ENCODE measurements around the gene PRPF39.
A peak's percentile ranks its signal among the peaks of the same experiment; 100 is the strongest.
"Not testable (repeated sequence)": the region's sequence is repeated elsewhere in the genome, so short reads cannot be mapped to it uniquely, and the experiment has no call there.

The PRPF39 gene

GRCh38 chr14:45073231-45073879 lies 10.6 kb upstream of the PRPF39 start:
- DNase-seq (ENCODE audit: low read depth) = no peak
- TF ChIP-seq CTCF (IDR thresholded peaks at IDR 0.05; ENCODE audit: control insufficient read depth, insufficient read depth, low read depth, low read length, missing control alignments) = no peak
- no peak overlapping the region for H3K4me3 ChIP-seq (ENCODE audit: control insufficient read depth, low read depth, low read length)

DNA sequence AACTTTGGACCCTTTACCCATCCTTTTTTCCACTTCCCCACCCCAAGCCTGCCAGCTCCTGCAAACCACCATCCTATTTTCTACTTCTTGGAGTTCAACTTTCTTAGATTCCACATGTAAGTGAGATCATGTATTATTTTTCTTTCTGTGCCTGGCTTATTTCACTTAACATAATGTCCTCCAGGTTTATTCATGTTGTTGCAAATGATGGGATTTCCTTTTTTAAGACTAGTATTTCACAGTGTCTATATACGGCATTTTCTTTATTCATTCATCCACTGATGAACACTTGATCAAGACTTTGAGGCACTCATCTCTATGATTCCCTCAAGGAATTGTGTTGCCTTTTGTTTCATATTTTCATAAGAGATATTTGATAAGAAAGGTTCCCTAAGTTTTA lies 5.6 kb upstream of the PRPF39 start:
- no peak for DNase-seq (ENCODE audit: low read depth)
- no peak for TF ChIP-seq CTCF (IDR thresholded peaks at IDR 0.05; ENCODE audit: control insufficient read depth, insufficient read depth, low read depth, low read length, missing control alignments)

GRCh38 chr14:45080416-45080968 lies 3.4 kb upstream of the PRPF39 start:
- H3K4me3 ChIP-seq (ENCODE audit: control insufficient read depth, low read depth, low read length); DNase-seq (ENCODE audit: low read depth): not testable (repeated sequence)

More for the DNA sequence above, 5.6 kb upstream of the PRPF39 start:
- no peak overlapping the region for H3K4me3 ChIP-seq (ENCODE audit: control insufficient read depth, low read depth, low read length)

- H3K4me3 ChIP-seq (ENCODE audit: control insufficient read depth, low read depth, low read length); DNase-seq (ENCODE audit: low read depth): not testable (repeated sequence)
Measured at GRCh38 chr14:45081096-45081495, 2.8 kb upstream of the PRPF39 start.

DNA sequence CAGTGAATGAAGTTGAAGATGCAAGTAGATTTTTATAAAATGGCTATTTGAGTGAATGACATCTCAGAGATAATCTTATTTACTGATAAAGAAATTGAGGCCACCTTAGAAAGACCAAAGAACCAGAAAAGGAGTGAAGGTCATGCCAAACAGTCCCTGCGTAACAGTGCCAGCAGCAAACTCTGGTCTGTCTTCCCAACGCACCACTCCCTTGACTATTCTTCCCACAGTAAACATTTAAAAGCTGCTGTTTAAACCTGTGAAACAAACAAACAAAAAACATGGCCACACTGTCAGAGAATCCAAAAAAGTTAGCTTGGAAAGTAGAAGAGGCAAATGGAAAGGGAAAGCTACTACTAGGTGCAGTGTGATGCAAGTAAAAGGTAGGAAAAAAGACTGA lies 1.5 kb upstream of the PRPF39 start:
- TF ChIP-seq CTCF (IDR thresholded peaks at IDR 0.05; ENCODE audit: control insufficient read depth, insufficient read depth, low read depth, low read length, missing control alignments) = no peak
- H3K4me3 ChIP-seq (ENCODE audit: control insufficient read depth, low read depth, low read length) = no peak overlapping the region
- no peak for DNase-seq (ENCODE audit: low read depth)

- DNase-seq (ENCODE audit: low read depth) = no peak
- no peak for TF ChIP-seq CTCF (IDR thresholded peaks at IDR 0.05; ENCODE audit: control insufficient read depth, insufficient read depth, low read depth, low read length, missing control alignments)
- peak overlapping the region; percentile 54 for H3K4me3 ChIP-seq (ENCODE audit: control insufficient read depth, low read depth, low read length)
Measured at GRCh38 chr14:45083617-45083975, 320 bp upstream of the PRPF39 start.

DNA sequence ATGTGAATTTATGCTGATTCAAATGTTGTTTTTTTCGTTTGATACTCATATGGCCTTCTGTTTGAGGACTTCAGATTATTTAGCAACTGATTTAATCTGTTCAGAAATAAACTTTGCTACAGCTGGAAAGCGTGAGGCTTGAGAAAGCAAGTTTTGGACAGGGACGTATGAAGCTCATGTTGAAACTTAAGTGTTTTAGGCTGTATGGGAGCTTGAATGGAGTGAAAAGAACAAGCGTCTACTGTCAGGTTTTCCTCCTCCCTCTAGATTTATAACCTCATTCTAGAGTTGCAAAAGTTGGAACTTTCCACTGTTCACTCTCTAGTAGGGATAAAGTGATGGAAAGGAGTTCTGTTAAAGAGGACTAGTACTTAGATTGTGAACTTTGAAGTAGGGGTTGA lies 1.0 kb downstream of the PRPF39 start:
- DNase-seq (ENCODE audit: low read depth) = no peak
- no peak for TF ChIP-seq CTCF (IDR thresholded peaks at IDR 0.05; ENCODE audit: control insufficient read depth, insufficient read depth, low read depth, low read length, missing control alignments)
- H3K4me3 ChIP-seq (ENCODE audit: control insufficient read depth, low read depth, low read length) = peak overlapping the region; percentile 54

- H3K4me3 ChIP-seq (ENCODE audit: control insufficient read depth, low read depth, low read length) = no peak overlapping the region
- no peak for DNase-seq (ENCODE audit: low read depth)
Measured at GRCh38 chr14:45089813-45090212, 5.9 kb downstream of the PRPF39 start.

More at GRCh38 chr14:45089813-45090212, 5.9 kb downstream of the PRPF39 start:
- TF ChIP-seq CTCF (IDR thresholded peaks at IDR 0.05; ENCODE audit: control insufficient read depth, insufficient read depth, low read depth, low read length, missing control alignments) = no peak

Data from AG09309 (cell line).